GM19395 (cell line): Measurements from ENCODE around the gene ALPP.
"Not testable (repeated sequence)": the region's sequence is repeated elsewhere in the genome, so short reads cannot be mapped to it uniquely, and the experiment has no call there.

ENCODE experiments used
- ATAC-seq: cut with Tn5 transposase; IDR thresholded peaks from one replicate; pipeline ENCODE4 v1.9.1; 2021; ENCODE audit warnings: mild to moderate bottlenecking, moderate library complexity; ENCODE audit not compliant: unreplicated experiment

Gene ALPP

GRCh38 chr2:232378735-232379151 is at the start of gene ALPP:
Gene ALPP (plus strand): TSS chr2:232378751. CDS start chr2:232378803, 52 bp downstream.
- not testable (repeated sequence) for ATAC-seq

GRCh38 chr2:232329716-232330067 is 48.9 kb upstream of the ALPP start:
- ATAC-seq = no peak

- no peak for ATAC-seq
These were observed 48.2 kb upstream of the ALPP start for GRCh38 chr2:232330068-232330999.

- not testable (repeated sequence) for ATAC-seq
These were observed 47.5 kb upstream of the ALPP start for GRCh38 chr2:232331061-232331460.

GRCh38 chr2:232331641-232332040 is 46.9 kb upstream of the ALPP start:
- not testable (repeated sequence) for ATAC-seq

GRCh38 chr2:232332244-232332939 is 46.2 kb upstream of the ALPP start:
- ATAC-seq = not testable (repeated sequence)

- no peak for ATAC-seq
These were observed 45.7 kb upstream of the ALPP start for GRCh38 chr2:232332940-232333259.

GRCh38 chr2:232333361-232334135 is 45.0 kb upstream of the ALPP start:
- no peak for ATAC-seq

- not testable (repeated sequence) for ATAC-seq
These were observed 44.2 kb upstream of the ALPP start for GRCh38 chr2:232334136-232334884.

- not testable (repeated sequence) for ATAC-seq
These were observed 43.7 kb upstream of the ALPP start for GRCh38 chr2:232334885-232335205.

GRCh38 chr2:232335206-232335858 is 43.2 kb upstream of the ALPP start:
- not testable (repeated sequence) for ATAC-seq

GRCh38 chr2:232335859-232336215 is 42.7 kb upstream of the ALPP start:
- no peak for ATAC-seq

- no peak for ATAC-seq
These were observed 42.3 kb upstream of the ALPP start for GRCh38 chr2:232336241-232336736.

- no peak for ATAC-seq
These were observed 41.4 kb upstream of the ALPP start for GRCh38 chr2:232336981-232337720.

GRCh38 chr2:232338094-232338758 is 40.3 kb upstream of the ALPP start:
- ATAC-seq = not testable (repeated sequence)

- no peak for ATAC-seq
These were observed 39.8 kb upstream of the ALPP start for GRCh38 chr2:232338759-232339106.

- no peak for ATAC-seq
These were observed 39.1 kb upstream of the ALPP start for GRCh38 chr2:232339121-232340081.
